Measurements from ENCODE around the gene FUT7. TPM values are rescaled to one million over a fixed set of nuclear protein-coding genes. Genes with fewer than 3 reads are reported as not detected.

Gene FUT7
- total RNA-seq, 2 donors from 2014 or later: not detected

DNA sequence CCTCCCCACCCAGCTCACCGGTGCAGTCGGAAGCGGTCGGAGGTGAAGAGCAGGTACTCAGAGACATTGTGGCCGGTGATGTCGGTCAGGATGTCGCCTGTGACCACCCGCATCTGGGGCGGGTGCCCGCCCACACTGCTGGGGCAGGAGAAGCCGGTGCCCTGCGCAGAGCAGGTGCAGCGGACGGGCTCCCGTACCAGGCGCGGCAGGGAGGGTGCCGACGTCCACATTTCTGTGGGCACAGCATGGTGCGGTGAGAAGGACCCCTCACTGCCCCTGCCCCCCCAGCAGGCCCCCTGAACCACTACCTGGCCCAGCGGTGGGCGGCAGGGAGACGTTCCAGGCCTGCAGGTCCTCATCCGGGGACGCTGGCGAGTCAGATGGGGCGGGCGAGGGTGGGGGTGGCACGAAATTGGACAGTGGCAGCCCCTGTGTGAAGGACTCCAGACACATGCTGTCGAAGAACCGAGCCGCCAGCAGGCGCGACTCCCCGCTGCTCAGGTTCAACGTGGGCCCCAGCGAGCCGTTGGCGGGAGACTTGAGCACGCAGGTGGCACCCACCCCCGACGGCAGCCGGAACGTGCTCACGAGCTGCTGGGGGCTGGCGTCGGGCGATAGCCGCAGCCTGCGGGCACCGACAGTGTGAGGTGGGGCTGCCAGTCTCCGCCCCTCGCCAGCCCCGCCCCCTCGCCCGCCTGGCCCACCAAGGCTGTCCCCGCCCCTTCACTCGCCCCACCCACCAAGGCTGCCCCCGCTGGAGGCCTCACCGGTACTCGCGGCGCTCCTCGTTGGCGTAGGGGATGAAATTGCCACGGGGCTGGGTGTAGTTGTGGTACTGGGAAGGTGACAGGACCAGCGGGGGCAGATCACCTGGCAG lies 19.0 kb downstream of the FUT7 start:
- Histone ChIP-seq H3K9ac (ENCODE audit: low read depth in 2 of 2, low read length in 2 of 2) (no peak overlapping the region), H3K27me3 (no peaks in the 10 kb centered on the region), H3K4me3 (no peak overlapping the region), H3K27ac (no peak overlapping the region), H3K36me3 (no peaks in the 10 kb centered on the region), H3K9me3 (no peaks in the 10 kb centered on the region), H3K4me1 (no peaks in the 10 kb centered on the region)
- intact Hi-C loops (cut with DNase I): no loop called here
- no peak for DNase-seq
- TF ChIP-seq CTCF (IDR thresholded peaks at IDR 0.05): no peak

DNA sequence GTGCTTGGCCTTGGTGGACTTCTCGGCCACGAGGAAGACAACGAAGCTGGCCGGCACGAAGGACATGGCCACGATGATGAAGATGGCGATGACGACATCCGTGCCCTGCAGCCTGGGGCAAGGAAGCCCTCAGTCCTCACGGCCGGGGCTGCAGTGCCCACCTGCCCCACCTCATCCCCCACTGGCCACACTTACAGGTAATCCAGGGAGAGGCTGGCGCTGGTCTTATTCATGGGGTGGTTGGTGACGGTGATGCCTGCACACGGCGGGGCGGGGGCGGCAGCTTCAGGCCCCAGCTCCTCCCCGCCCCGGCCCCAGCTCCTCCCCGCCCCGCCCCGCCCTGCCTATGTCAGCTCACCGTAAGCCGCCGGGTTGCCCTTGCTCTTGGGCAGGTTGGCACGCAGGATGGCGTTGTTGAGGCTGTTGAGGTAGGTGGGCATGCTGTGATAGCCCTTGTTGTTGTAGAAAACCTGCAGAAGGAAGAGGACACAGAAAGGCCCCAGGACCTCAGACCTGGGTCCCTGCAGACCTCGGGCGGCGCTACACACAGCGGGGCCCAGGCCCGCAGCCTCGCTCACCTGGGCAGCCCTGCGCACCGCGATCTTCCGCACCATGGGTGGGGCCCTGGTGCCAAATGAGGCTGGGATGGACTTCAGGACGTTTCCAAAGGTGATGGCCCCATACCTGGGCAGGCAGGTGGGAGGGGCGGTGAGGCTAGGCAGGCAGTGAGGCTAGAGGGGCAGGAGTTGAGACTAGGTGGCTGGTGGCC lies 19.8 kb downstream of the FUT7 start:
- no peak overlapping the region for H3K9ac ChIP-seq (ENCODE audit: low read depth in 2 of 2, low read length in 2 of 2)
- no peak overlapping the region for H3K27ac ChIP-seq
- no peak overlapping the region for H3K4me3 ChIP-seq
- H3K27me3 ChIP-seq: no peaks in the 10 kb centered on the region
- no peak for TF ChIP-seq CTCF (IDR thresholded peaks at IDR 0.05)
- H3K36me3 ChIP-seq: no peaks in the 10 kb centered on the region
- no peaks in the 10 kb centered on the region for H3K4me1 ChIP-seq
- intact Hi-C loops (cut with DNase I): no loop called here
- H3K9me3 ChIP-seq: no peaks in the 10 kb centered on the region
- no peak for DNase-seq

- DNase-seq: no peak
- Histone ChIP-seq H3K27ac (no peak overlapping the region), H3K4me1 (no peaks in the 10 kb centered on the region), H3K9ac (ENCODE audit: low read depth in 2 of 2, low read length in 2 of 2) (no peak overlapping the region), H3K36me3 (no peaks in the 10 kb centered on the region), H3K4me3 (no peak overlapping the region), H3K27me3 (no peaks in the 10 kb centered on the region), H3K9me3 (no peaks in the 10 kb centered on the region)
- no peak for TF ChIP-seq CTCF (IDR thresholded peaks at IDR 0.05)
- intact Hi-C loops (cut with DNase I): no loop called here
These were observed 20.7 kb downstream of the FUT7 start for GRCh38 chr9:137011156-137011555.

GRCh38 chr9:137009938-137010732 lies 21.8 kb downstream of the FUT7 start:
- no peak for TF ChIP-seq CTCF (IDR thresholded peaks at IDR 0.05)
- intact Hi-C loops (cut with DNase I): no loop called here
- no peak overlapping the region for H3K27ac ChIP-seq
- no peak overlapping the region for H3K4me3 ChIP-seq
- H3K4me1 ChIP-seq: no peaks in the 10 kb centered on the region
- no peaks in the 10 kb centered on the region for H3K27me3 ChIP-seq
- no peaks in the 10 kb centered on the region for H3K36me3 ChIP-seq
- H3K9ac ChIP-seq (ENCODE audit: low read depth in 2 of 2, low read length in 2 of 2): no peak overlapping the region
- H3K9me3 ChIP-seq: no peaks in the 10 kb centered on the region
- no peak for DNase-seq

DNA sequence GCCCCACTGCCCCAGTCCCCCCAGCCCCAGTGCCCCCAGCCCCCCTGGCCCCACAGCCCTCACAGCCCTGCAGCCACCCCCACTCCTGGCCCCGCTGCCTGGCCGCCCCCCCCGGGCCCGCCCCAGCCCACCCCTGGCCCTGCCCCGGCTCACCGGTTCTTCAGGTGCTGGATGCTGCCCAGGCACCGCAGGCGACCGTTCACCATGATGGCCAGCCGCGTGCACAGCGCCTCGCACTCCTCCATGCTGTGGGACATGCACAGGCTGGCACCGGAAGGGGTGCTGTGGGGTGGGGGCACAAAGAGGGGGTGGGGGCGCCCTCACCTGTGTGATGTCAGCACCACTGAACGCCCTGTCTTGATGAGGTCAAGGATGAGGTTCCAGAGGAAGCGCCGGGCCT lies 22.7 kb downstream of the FUT7 start:
- no peaks in the 10 kb centered on the region for H3K9me3 ChIP-seq
- no peak overlapping the region for H3K4me3 ChIP-seq
- no peaks in the 10 kb centered on the region for H3K4me1 ChIP-seq
- no peak for DNase-seq
- H3K36me3 ChIP-seq: no peaks in the 10 kb centered on the region
- no peak overlapping the region for H3K9ac ChIP-seq (ENCODE audit: low read depth in 2 of 2, low read length in 2 of 2)
- H3K27me3 ChIP-seq: no peaks in the 10 kb centered on the region
- no peak overlapping the region for H3K27ac ChIP-seq
- TF ChIP-seq CTCF (IDR thresholded peaks at IDR 0.05): no peak
- intact Hi-C loops (cut with DNase I): no loop called here
